Renal pelvis (tissue), 4 donors: ENCODE measurements around the gene SSR4. TPM values are rescaled to one million over a fixed set of nuclear protein-coding genes. Genes with fewer than 3 reads are reported as not detected.

Experiments used
- DNase-seq: peaks from one replicate; pipeline ENCODE4 v3.0.0-alpha.2; 2013
- polyA plus RNA-seq, 3 donors: library from polyadenylated mRNA; unstranded; fragments of 120-200 nt; gene quantifications; one replicate each; pipeline ENCODE4 v1.2.1, GENCODE V29; 2013; ENCODE audit not compliant: insufficient read length in 3 of 3

The SSR4 gene
- polyA plus RNA-seq, 3 donors, result 156 to 181 (median 168) TPM

DNA sequence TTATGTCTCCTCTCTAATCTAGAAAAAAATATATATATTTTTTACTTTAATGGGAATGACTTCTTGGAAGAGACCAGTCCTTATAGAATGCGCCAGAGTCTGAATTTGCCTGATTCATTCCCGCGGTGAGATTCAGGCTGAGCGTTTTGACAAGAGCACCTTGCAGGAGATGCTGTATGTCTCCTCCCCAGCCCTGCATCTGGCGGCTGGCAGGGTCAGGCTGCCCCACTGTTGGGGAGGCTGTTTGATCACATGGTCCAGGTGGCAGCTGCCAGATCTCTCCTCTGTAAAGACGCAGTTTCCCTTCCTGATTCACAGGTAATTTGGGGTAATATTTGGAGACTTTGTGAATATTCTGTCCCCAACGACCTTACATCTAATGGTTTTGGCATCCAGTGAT is 26.1 kb downstream of the SSR4 start:
- no peak for DNase-seq

DNA sequence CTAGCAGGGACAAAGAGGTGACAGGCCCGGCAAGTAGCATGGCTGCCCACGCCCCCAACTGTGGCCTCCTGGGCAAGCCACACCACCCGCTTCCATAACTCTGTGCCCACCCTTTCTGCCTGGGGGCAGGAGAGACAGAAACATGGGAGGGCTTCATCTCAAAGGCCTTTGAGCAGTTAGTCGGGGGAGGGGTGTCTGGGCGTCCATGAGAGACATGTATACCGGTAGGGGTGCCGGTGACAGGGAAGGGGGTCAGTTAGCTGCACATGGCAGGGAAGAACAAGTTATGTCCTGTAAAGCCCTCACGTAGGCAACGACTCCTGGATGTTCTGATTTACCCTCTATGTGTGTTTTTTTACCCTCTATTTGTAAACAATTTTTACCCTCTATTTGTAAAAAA is 26.6 kb downstream of the SSR4 start:
- no peak for DNase-seq

DNA sequence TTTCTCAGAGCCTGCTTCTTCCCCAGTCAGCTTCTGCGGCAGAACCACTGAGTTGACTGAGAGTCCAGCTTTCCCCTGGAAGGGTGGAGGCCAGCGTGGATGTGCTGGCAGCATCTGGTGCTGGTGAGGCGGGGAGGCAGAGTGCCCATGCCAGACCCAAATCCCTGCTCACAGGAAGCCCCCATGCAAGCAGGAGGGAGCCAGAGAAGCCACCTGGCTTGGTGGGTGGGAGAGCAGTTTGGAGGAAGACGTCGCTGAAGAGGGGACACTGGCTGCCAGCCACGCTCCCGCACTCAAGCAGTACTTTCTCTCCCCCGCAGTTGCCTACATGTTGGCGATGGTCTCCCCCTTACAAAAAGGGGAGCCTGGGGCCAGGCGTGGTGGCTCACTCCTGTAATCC is 29.9 kb downstream of the SSR4 start:
- DNase-seq, result no peak

DNA sequence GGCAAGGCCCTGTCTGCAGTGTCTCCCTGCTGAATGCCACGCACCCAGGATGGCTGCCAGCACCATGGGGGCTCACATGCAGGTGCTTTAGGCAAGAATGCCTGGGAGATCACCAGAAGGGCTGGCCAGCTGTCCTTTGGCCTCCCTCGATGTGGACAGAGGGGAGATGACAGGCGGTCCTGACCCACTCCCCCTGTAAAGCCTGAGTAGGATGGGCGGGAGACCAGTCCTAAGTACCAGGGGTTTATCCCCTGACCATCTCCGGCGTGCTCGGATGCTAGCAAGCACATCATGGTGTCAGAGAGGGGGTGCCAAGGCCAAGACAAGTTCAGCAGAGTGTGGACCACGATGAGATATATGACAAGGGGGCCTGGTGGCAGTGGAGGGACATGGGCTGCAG is 30.6 kb downstream of the SSR4 start:
- DNase-seq, result no peak

DNA sequence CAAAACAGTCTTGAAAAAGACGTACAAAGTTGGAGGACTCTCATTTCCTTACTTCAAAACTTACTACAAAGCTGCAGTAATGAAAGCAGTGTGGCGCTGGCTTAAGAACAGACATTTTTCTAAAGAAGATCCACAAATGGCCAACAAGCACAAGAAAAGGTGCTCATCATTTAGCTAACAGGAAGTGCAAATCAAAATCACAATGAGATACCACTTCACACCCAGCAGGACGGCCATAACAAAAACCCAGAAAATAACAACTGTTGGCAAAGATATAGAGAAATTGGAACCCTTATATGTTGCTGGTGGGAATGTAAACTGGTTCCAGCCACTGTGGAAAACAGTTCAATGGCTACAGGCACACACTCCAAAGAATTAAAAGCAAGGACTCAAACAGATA is 32.5 kb downstream of the SSR4 start:
- DNase-seq, result no peak

DNA sequence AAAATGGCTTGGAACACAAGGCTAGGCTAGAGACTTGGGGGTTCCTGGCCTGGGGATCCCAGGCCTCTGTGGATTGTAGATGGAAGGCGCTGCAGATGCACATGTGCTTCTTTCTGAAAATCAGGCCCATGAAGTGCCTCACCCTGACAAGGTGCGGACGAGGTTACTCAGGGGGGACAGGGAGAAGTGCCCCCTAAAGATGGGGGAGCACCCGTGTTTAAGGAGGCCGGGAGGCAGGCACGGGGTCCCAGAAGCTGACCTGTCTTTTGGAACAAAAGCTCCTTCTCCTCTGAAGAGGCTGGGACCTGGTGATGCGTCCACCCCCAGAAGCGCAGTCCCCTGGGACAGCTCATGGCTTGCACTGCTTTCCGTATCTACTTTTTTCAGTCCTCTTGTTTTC is 33.4 kb downstream of the SSR4 start:
- DNase-seq, result no peak

DNA sequence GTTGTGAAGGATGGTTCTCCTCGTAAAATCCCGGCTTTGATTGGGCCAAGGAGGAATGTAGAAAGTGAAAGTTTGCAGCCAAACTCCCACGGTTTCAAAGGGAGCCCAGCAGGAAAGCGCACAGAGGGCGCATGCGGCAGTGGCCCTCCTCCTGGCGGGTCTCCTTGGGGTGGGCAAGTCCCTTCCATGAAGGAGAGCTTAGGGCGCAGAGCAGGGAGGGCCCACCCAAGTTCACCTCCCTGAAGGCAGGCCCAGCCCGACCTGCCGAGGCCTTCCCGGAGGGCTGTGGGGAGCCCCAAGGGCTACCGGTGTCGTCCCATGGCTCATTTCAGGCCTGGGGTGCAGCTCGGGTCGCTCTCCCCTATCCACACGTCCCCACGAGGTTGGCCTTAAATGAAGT is 33.8 kb downstream of the SSR4 start:
- no peak for DNase-seq

DNA sequence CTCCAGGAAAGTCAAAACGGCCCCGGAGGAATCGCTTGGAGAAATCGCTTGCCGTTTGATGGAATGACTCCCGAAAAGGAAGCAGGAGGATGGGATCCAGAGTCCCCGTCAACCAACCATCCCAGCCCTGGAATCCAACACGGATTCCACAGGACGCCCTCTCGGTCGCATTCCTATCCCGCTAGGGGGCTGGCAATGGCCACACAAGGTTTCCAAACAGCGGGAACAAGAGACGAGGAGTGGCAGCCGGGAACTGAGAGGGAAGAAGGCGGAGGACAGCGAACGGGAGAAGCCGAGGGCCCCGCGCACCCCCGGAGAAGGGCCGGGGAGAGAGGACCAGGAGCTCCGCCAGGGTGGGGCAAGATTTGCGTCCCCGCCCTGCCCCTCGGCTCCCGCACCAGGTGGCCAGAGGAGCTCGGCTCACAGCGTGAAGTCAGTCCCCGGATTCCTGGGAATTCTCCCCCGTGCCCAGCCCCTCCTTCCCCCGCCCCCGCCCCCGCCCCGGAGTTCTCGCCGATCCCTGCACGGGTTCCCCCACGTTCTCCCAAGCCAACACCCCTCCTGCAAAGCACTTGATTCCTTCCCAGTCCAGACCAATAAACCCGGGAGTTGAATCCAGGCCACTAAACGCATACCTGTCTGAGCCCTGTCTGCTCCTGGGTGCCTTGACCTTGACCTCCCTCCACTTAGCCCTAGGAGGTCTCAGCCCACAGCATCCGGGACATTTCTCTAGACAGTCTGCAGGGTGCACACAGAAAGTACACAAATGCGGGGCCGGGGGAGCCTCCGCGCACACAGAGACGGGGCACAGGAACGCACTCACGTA is 34.5 kb downstream of the SSR4 start:
- DNase-seq, result no peak

DNA sequence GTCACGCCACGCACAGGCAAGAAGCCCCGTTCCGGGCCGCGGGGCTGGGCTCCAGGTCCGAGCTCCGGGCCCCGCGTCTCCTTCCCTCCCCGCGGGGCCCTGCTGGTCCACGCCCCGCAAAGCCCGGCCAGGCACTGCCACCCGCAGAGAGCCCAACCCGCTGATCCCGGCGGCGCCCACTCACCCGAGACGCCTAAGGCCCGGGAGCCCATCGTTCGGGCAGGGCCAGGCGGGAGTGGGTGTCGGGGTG is 35.0 kb downstream of the SSR4 start:
- DNase-seq, result no peak

DNA sequence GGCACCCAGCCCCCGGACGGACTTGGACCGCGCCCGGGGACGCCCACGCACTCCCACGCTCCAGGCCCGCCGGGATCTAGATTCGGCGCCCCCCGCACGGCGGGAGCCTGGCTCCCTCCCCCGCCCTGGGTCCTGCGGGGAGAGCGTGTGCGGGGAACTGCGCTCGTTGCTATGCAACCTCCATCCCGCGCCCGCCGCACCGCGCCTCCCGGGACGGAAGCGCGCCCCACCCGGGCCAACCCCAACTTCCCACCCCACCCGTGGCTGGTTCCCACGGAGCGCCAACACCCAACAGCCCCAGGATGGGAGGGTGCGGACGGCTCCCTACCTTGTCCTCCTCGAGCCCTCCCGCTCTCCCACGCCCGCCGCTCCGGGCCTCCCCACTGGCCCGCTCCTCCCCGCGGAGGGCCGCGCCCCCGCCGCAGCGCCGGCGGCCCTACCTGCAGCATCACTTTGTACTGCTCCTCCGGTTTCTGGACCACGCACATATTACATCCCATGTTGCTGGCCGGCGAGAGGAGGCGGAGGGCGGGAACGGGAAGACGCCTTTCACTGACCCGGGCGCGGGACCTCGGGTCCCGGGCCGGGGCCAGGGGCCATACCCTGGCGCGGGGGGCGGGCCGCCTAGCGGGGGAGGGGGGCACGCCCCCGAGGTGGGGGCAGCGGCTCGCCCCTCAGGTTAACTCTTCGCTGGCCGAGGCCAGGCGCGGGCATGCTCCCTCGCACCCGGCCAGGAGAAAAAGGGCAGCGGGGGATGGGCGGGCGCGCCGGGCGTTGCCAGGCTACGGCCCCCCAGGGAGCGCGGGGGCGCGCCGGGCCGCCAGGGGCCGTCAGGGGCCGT is 35.6 kb downstream of the SSR4 start, which contains the start of gene PDZD4:
TSS of gene PDZD4 (minus strand) at position 746 of the 841 bp plus-strand sequence. CDS start at position 500, 246 bp downstream.
- no peak for DNase-seq

DNA sequence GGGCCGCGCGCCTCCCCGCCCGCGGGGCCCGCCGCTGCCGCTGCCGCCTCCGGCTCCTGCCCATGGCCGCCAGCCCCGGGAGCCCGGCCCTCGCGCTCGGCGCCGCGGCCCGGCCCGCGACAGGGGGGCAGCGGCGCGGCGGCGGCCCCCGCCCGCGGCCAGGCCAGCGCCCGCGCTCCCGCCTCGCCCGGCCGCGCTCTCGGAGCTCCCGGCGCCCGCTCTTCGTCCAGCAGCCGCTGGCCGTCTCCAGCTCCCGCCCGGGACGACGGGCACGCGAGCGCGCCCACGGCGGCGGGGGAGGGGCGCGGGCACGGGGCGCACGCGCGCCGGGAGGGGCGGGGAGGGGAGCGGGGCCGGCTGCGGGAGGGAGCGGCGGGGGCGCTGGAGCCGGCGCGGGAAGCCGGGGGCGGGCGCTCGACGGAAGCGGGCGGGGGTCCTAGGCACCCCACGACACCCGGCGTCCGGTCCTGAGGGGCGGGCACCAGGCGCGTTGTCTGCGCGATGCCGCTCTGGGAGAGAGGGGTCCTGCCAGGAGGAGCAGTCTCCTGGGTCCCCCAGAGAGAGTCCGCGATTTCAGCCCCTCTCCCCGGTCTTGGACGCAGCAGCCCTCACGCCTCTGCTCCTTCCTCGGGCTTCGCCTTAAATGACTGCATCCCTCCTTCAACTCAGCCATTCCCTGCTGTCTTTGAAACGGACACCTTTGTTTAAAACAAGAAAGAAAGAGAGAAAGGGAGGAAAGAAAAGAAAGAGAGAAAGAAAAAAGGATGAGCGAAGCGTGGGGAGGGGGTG is 36.4 kb downstream of the SSR4 start:
- DNase-seq, result no peak

DNA sequence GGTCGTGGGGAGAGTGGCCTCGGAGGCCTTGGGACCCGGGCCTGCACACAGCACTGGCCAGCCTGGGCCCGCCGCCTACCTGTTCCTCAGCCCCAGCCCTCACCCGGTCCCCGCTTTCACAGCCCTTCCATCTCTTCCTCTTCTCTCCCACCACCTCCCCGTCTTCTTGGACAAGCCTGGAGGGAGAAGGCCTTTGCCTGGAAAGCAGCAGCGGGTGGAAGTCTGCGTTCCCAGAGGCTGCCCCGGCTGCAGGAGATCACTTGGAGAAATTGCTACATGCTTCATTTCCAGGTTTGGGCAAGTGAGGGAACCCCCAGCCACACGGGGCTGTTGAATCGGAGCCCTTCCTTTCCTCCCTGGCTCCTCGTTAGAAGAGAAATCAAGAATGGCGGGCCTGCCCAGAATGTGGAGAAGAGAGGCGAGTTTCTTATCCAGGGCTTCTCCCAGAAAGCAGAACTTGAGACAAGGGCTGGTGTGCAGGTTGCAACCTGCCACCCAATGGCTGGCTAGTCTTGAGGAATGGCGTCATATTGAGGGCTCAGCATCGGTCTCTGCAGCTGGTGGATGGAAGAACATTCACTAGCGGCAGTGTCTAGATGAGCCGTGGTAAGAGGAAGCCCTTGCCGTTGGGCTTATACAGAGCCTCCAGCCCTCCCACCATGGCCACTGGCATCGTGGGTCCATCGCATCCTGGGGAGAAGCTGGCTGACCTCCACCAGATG is 37.1 kb downstream of the SSR4 start:
- DNase-seq, result no peak

DNA sequence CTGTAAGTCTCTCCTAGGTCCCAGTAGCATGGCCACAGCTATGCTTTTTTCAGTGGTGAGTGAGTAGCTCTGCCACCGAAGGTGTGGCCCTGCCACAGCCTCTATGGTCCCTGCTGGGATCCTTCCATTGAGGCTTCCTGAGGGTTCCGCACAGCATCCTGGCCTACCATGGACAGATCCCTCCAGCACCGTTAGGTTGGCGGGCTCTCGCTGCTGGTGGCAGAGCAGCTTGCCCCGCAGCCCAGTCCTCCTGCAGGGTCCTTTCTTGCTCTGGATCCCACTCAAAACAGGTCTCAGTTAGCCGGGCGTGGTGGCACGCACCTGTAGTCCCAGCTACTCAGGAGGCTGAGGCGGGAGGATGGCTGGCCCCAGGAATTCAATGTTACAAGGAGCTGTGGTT is 38.3 kb downstream of the SSR4 start:
- DNase-seq, result no peak

DNA sequence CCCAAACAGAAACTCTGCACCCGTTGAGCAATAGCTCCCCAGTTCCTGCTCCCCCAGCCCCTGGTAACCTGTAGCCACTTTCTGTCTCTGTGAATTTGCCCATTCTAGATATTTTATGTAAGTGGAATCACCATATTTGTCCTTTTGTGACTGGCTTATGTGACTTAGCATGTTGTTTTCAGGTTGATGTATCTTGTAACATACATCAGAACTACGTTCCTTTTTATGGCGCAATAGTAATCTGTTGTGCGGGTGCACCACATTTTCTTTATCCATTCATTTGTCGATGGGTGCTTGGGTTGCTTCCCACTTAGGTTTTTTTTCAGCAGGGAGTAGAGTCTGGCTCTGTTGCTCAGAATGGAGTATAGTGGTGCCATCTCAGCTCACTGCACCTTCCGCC is 42.5 kb downstream of the SSR4 start:
- DNase-seq, result no peak

DNA sequence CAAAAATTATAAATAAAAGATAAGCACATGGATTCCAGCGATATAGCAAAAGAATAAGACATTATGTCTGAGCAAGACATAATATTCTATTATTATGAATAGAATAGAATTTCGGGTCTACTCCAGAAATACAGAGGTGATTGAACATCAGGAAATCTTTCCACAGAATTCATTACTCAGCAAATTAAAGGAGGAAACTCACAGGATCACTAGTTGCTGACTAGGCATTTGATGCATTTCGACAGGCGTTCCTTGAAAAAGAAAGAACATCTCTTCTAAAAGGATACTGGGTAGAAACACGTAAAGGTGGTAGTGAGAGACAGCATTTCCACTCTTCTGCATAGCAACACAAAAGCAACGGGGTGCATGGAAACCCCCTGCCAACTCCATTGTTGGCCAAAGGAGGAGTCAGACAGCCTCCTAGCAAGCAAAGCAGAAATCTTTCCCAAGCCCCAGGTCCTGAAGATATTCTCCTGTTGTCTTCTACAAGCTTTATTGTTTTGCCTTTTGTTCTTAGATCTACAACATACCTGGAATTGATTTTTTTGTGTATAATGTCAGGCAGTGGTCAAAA is 50.1 kb downstream of the SSR4 start:
- no peak for DNase-seq

DNA sequence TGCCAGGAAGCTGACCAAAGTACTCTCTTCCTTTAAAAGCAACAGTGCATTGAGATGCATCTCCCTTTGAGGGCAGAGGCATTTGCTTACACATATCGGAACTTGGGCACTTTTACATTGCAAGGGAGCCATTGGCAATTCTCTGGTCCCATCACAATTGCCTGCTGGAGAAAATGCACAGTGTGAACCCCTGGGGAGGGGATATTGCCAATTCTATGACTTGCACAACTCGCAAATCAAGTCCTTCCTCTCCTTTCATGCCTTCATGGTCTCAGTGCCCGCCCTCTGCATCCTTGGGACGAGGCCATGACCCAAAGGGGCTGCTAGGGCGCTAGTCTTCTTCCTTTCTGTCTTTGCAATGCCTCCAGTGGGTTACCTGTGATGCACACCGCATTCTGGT is 50.7 kb downstream of the SSR4 start:
- DNase-seq, result no peak

DNA sequence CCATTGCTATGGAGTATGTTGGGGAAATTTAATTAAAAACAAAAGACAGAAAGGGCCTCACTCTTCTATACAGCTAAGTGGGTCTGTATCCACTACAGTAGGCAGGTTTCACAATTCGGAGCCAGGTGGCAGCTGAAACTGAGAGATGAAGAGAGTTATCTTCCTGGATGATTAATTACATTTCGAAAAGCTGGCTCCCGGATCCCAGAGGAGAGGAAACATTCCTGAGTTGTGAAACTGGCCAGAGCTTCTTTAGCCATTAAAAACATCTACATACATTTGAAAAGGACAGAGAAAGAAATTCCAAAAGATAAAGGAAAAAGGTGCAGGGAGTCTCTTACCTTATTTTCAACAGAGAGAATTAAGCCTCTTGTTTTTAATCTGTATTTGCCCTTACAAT is 51.4 kb downstream of the SSR4 start:
- no peak for DNase-seq
